ENCODE measurements around the gene NFYB.

NFYB gene

DNA sequence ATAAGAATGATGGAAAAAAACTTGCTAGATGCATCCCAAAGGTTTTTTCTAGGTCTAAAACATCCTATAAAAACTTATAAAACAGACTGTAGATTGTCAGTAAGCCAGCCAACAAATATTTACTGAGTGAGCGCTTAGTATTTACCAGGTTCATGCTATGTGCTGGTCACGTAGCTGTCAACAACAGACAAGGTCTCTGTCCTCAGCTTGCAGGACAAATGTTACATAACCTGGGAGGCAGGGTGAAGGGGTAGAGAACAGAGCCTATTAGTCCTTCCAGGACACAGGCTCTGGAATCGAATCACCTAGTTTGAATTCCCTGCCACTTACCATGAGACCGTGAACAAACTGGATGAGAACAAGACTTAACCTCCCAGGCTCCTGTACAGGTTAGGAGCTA is 6.4 kb downstream of the NFYB start:
- no peak overlapping the region for H3K4me2 ChIP-seq (ENCODE audit: low read length)
- no peaks in the 10 kb centered on the region for H4K20me1 ChIP-seq (ENCODE audit: control insufficient read depth, insufficient read depth, low read depth, low read length)
- peaks cover 21% of the 10 kb centered on the region for H3K4me1 ChIP-seq (ENCODE audit: control insufficient read depth, low read length)
- H3K27me3 ChIP-seq (ENCODE audit: control insufficient read depth, low read length): no peaks in the 10 kb centered on the region
- TF ChIP-seq, protein P1, sequence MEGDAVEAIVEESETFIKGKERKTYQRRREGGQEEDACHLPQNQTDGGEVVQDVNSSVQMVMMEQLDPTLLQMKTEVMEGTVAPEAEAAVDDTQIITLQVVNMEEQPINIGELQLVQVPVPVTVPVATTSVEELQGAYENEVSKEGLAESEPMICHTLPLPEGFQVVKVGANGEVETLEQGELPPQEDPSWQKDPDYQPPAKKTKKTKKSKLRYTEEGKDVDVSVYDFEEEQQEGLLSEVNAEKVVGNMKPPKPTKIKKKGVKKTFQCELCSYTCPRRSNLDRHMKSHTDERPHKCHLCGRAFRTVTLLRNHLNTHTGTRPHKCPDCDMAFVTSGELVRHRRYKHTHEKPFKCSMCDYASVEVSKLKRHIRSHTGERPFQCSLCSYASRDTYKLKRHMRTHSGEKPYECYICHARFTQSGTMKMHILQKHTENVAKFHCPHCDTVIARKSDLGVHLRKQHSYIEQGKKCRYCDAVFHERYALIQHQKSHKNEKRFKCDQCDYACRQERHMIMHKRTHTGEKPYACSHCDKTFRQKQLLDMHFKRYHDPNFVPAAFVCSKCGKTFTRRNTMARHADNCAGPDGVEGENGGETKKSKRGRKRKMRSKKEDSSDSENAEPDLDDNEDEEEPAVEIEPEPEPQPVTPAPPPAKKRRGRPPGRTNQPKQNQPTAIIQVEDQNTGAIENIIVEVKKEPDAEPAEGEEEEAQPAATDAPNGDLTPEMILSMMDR (IDR thresholded peaks at IDR 0.05; ENCODE audit: low read depth, low read length, poor library complexity, severe bottlenecking): no peak
- no peak for TF ChIP-seq EZH2phosphoT487 (IDR thresholded peaks at IDR 0.05; ENCODE audit: borderline replicate concordance, low read length)
- H3K79me2 ChIP-seq (ENCODE audit: control insufficient read depth, low read length): peaks cover 67% of the 10 kb centered on the region
- H3K9me2 ChIP-seq (replicated peaks; ENCODE audit: control insufficient read depth, low read length): no peaks in the 10 kb centered on the region
- no peaks in the 10 kb centered on the region for H3K9me3 ChIP-seq (ENCODE audit: control insufficient read depth, insufficient read depth, low read length)
- H3K36me3 ChIP-seq (ENCODE audit: control insufficient read depth, low read length): peaks cover 88% of the 10 kb centered on the region
- no peak overlapping the region for H3K4me3 ChIP-seq (ENCODE audit: low read length)
- no peak overlapping the region for H3K27ac ChIP-seq (ENCODE audit: low read depth, low read length)
- H3F3A ChIP-seq (ENCODE audit: control insufficient read depth, insufficient read depth): peaks cover 4% of the 10 kb centered on the region; the same call in 1 of the 2 replicates

DNA sequence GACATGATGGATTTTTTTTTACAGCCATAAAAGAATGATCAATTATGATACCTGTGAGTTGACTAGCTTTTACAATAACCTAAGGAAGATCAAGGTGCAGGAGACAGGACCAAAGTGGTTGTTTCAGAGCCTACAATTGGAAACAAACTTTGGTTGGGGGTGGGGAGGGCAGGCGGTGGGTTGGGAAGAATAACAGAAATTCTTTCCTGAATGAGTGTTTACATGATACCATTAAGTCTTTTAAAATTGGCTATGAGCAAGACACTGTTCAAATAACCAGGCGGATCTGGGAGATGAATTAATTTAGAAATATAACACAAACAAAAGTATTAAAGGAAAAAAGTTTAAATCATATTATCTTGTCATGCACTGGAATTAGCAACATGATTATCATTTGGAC is 7.2 kb downstream of the NFYB start:
- Histone ChIP-seq H4K20me1 (ENCODE audit: control insufficient read depth, insufficient read depth, low read depth, low read length) (no peaks in the 10 kb centered on the region), H3K9me2 (replicated peaks; ENCODE audit: control insufficient read depth, low read length) (no peaks in the 10 kb centered on the region), H3K27ac (ENCODE audit: low read depth, low read length) (no peak overlapping the region), H3F3A (ENCODE audit: control insufficient read depth, insufficient read depth) (no peaks in the 10 kb centered on the region), H3K79me2 (ENCODE audit: control insufficient read depth, low read length) (peaks cover 58% of the 10 kb centered on the region), H3K9me3 (ENCODE audit: control insufficient read depth, insufficient read depth, low read length) (no peaks in the 10 kb centered on the region), H3K4me3 (ENCODE audit: low read length) (no peak overlapping the region), H3K4me1 (ENCODE audit: control insufficient read depth, low read length) (peaks cover 14% of the 10 kb centered on the region), H3K27me3 (ENCODE audit: control insufficient read depth, low read length) (no peaks in the 10 kb centered on the region), H3K36me3 (ENCODE audit: control insufficient read depth, low read length) (peaks cover 95% of the 10 kb centered on the region), H3K4me2 (ENCODE audit: low read length) (no peak overlapping the region)
- TF ChIP-seq EZH2phosphoT487 (IDR thresholded peaks at IDR 0.05; ENCODE audit: borderline replicate concordance, low read length): no peak

DNA sequence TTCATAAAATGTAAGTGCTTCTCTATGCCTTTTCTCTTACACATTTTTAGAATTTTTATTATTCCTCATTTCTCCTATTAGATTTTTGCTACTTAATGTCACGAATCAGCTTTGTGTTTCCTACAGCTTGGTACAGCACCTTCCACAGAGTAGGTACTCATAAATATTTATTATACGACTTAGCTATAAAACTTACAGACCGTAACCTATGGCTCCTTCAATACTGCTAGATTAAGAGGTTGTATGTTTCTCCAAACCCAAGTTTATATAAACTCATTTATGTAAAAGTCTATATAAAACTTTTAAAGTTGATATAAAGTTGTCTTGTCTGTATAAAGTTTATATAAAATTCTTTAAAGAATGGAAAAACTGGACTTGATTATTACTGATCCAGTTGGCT is 11.5 kb downstream of the NFYB start:
- H3K4me1 ChIP-seq (ENCODE audit: control insufficient read depth, low read length): peaks cover 10% of the 10 kb centered on the region
- no peaks in the 10 kb centered on the region for H3K27me3 ChIP-seq (ENCODE audit: control insufficient read depth, low read length)
- 0 out of 2 replicates have a peak, but pooled peaks cover 7% of the 10 kb centered on the region for H3F3A ChIP-seq (ENCODE audit: control insufficient read depth, insufficient read depth)
- H3K27ac ChIP-seq (ENCODE audit: low read depth, low read length): no peak overlapping the region
- H4K20me1 ChIP-seq (ENCODE audit: control insufficient read depth, insufficient read depth, low read depth, low read length): 0 out of 2 replicates have a peak, but pooled peaks cover 5% of the 10 kb centered on the region
- peaks cover 19% of the 10 kb centered on the region for H3K79me2 ChIP-seq (ENCODE audit: control insufficient read depth, low read length)
- no peak overlapping the region for H3K4me3 ChIP-seq (ENCODE audit: low read length)
- H3K9me2 ChIP-seq (replicated peaks; ENCODE audit: control insufficient read depth, low read length): no peaks in the 10 kb centered on the region
- H3K36me3 ChIP-seq (ENCODE audit: control insufficient read depth, low read length): peaks cover 87% of the 10 kb centered on the region
- no peak overlapping the region for H3K4me2 ChIP-seq (ENCODE audit: low read length)
- no peaks in the 10 kb centered on the region for H3K9me3 ChIP-seq (ENCODE audit: control insufficient read depth, insufficient read depth, low read length)
- TF ChIP-seq EZH2phosphoT487 (IDR thresholded peaks at IDR 0.05; ENCODE audit: borderline replicate concordance, low read length): no peak
- TF ChIP-seq, protein P1 (IDR thresholded peaks at IDR 0.05; ENCODE audit: low read depth, low read length, poor library complexity, severe bottlenecking): no peak

DNA sequence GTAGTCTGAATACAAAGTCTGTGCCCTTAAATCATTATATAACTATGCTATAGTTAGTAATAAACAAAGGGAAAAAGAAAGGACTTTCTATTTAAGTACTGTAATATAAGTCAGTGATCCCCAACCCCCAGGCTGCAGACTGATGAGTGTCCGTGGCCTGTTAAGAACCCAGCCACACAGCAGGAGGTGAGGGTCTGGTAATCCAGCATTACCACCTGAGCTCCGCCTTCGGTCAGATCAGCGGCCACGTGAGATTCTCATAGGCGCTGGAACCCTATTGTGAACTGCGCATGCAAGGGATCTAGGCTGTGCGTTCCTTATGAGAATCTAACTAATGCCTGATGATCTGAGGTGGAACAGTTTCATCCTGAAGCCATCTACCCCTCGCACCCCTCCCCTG is 15.7 kb downstream of the NFYB start:
- Histone ChIP-seq H3K4me1 (ENCODE audit: control insufficient read depth, low read length) (peaks cover 15% of the 10 kb centered on the region), H3K4me2 (ENCODE audit: low read length) (no peak overlapping the region)
- no peak for TF ChIP-seq EZH2phosphoT487 (IDR thresholded peaks at IDR 0.05; ENCODE audit: borderline replicate concordance, low read length)
- TF ChIP-seq, protein P1 (IDR thresholded peaks at IDR 0.05; ENCODE audit: low read depth, low read length, poor library complexity, severe bottlenecking): no peak

More for the DNA sequence above, 15.7 kb downstream of the NFYB start:
- peaks cover 84% of the 10 kb centered on the region for H3K36me3 ChIP-seq (ENCODE audit: control insufficient read depth, low read length)
- H3K27ac ChIP-seq (ENCODE audit: low read depth, low read length): no peak overlapping the region
- H3K9me2 ChIP-seq (replicated peaks; ENCODE audit: control insufficient read depth, low read length): no peaks in the 10 kb centered on the region
- H3K4me3 ChIP-seq (ENCODE audit: low read length): no peak overlapping the region
- no peaks in the 10 kb centered on the region for H3K27me3 ChIP-seq (ENCODE audit: control insufficient read depth, low read length)
- H4K20me1 ChIP-seq (ENCODE audit: control insufficient read depth, insufficient read depth, low read depth, low read length): 0 out of 2 replicates have a peak, but pooled peaks cover 5% of the 10 kb centered on the region
- 0 out of 2 replicates have a peak, but pooled peaks cover 9% of the 10 kb centered on the region for H3F3A ChIP-seq (ENCODE audit: control insufficient read depth, insufficient read depth)
- no peaks in the 10 kb centered on the region for H3K9me3 ChIP-seq (ENCODE audit: control insufficient read depth, insufficient read depth, low read length)
- no peaks in the 10 kb centered on the region for H3K79me2 ChIP-seq (ENCODE audit: control insufficient read depth, low read length)
